HG03457 (cell line): ENCODE measurements around the gene MFAP5.
"Not testable (repeated sequence)": the region's sequence is repeated elsewhere in the genome, so short reads cannot be mapped to it uniquely, and the experiment has no call there.

ENCODE experiments used
- ATAC-seq: cut with Tn5 transposase; IDR thresholded peaks from one replicate; pipeline ENCODE4 v1.9.1; 2021; ENCODE audit warnings: moderate number of reproducible peaks; ENCODE audit not compliant: unreplicated experiment

MFAP5 gene

DNA sequence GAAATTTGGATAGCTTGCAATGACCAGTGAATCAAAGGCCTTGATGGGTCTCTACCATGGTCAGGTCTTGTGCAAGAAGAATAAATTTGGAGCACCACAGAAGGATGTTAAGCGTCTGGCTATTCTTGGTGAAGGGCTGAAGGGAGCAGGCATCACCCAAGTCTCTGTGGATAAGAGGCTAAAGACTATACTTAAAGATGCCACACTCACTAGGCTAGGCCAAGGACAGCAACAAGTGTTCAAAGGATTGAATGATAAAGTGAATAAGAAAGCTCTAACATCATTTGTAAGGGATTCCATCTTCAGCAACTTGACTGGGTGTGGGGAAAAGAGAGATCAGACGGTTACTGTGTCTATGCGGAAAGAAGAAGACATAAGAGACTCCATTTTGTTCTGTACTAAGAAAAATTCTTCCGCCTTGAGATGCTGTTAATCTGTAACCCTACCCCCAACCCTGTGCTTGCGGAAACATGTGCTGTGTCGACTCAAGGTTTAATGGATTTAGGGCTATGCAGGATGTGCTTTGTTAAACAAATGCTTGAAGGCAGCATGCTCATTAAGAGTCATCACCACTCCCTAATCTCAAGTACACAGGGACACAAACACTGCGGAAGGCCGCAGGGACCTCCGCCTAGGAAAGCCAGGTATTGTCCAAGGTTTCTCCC, 27.2 kb downstream of the MFAP5 start:
- not testable (repeated sequence) for ATAC-seq

DNA sequence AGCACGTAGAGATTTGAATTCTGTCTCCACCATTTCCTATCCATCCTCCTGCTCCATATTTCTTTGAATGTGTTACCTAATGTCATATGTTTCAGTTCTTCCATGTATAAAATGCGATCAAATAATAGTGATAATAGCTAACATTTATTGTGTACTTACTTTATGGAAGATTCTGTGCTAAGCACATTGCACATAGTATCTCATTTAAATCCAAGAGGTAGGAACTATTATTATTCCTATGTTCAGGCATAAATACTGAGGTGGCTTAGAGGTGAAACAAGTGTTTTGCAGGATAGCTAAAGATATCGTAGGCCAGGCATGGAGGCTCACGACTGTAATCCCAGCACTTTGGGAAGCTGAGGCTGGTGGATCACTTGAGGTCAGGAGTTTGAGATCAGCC, 32.5 kb downstream of the MFAP5 start:
- no peak for ATAC-seq

DNA sequence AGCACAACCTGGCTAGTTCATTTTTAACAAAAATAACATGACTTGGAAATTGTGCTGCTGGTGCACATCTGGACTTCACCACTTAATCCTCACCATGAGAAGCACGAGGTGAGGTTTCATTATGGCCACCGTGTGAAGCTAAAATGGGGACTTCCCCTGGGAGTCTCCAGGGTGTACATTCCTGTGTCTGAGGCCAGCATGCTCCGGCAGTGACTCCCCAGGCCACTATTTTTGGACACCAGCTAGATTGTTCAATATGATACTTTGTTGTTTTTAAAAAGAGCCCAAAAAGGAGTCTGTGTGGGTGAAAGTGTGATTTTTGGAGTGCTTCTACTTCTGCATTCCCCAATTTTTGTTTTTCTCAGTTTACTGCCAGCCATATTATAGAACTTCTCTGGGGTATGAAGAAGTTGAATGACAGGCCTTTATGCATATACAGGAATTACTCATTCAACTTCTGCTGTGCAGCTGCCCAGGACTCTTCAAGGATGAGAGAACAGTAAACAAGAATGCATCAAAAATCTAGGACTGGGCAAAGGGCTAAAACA, 33.1 kb downstream of the MFAP5 start:
- peak; percentile 95 for ATAC-seq

DNA sequence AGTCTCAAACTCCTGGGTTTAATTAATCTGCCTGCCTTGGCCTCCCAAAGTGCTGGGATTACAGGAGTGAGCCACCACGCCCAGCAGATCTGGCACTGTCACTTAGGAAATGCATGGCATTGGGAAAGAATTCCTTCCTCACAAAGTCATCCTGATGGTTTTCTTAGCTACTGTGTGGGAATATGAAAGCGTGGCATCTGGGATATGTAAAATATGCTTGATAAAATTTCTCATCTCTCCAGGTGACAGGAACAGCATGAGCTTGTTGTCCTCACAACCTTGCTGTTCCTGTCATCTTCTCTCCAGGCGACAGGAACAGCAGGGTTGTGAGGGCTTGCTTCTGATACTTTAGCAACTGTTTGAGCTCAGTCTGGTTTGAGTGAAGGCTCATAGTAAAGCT, 33.9 kb downstream of the MFAP5 start:
- ATAC-seq = no peak

DNA sequence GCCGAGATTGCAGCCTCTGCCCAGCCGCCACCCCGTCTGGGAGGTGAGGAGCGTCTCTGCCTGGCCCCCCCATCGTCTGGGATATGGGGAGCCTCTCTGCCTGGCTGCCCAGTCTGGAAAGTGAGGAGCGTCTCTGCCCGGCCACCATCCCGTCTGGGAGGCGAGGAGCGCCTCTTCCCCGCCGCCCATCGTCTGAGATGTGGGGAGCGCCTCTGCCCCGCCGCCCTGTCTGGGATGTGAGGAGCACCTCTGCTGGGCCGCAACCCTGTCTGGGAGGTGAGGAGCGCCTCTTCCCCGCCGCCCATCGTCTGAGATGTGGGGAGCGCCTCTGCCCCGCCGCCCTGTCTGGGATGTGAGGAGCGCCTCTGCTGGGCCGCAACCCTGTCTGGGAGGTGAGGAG, 37.9 kb downstream of the MFAP5 start:
- ATAC-seq = not testable (repeated sequence)

DNA sequence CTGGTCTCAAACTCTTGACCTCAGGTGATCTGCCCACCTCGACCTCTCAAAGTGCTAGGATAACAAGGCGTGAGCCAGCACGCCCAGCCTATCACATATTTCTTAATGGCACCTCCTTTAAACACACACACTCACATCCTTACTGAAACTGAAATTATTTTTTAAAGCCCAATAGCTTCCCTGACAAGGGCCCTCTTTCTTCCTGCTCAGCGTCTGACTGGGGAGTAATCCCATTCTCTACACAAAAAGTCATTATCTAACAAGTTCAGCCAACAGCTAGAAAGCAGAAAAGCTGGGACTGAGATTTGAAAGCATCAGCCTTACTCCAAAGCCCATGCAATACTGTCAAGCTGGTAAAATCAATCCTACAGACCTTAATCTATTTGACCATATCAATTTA, 40.0 kb downstream of the MFAP5 start:
- ATAC-seq = no peak

DNA sequence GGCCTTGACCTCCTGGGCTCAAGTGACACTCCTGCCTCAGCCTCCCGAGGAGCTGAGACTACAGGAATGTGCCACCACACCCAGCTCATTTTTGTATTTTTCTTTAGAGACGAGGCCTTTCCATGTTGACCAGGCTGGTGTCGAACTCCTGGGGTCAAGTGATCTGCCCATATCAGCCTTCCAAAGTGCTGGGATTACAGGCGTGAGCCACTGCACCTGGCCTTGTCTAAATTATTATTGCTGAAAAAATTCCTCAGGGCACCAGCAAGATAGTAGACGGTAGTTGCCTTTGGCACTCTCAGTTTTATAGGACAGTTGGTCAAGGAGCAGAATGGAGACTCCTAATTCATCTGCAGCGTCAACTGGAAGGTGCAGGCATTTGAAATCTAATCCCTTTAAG, 47.4 kb downstream of the MFAP5 start:
- no peak for ATAC-seq

DNA sequence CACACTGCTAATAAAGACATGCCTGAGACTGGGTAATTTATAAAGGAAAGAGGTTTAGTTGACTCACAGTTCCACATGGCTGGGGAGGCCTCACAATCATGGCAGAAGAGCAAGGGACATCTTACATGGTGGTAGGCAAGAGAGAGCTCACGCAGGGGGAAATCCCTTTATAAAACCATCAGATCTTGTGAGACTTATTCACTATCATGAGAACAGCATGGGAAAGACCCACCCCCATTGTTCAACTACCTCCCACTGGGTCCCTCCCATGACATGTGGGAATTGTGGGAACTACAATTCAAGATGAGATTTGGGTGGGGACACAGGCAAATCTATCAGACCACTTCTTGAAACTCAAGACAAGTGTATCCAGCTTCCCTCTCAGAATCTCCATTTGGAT, 48.7 kb downstream of the MFAP5 start:
- ATAC-seq = not testable (repeated sequence)

DNA sequence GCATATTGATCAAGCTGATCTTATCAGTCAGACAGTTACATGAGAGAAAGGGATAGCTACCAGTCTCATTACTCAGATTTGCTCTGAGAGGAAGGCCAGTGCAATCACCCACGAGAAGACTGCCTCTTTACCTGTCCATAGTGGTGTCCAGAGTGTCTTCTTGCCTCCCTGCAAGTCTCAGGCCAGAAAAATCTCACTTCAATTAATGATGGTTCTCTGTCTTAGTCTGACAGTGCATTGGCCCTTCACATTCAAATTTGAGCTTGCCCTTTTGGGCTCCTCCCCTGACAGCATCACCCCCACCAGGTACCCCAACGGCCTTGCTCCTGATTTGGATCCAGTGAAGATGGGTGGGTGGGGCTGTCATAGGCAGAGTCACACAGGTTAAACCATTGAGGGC, 50.0 kb downstream of the MFAP5 start, which contains the start of gene AICDA:
AICDA (minus strand) TSS at position 231 of the 400 bp plus-strand sequence; CDS start at position 139, 92 bp downstream.
- ATAC-seq = no peak

DNA sequence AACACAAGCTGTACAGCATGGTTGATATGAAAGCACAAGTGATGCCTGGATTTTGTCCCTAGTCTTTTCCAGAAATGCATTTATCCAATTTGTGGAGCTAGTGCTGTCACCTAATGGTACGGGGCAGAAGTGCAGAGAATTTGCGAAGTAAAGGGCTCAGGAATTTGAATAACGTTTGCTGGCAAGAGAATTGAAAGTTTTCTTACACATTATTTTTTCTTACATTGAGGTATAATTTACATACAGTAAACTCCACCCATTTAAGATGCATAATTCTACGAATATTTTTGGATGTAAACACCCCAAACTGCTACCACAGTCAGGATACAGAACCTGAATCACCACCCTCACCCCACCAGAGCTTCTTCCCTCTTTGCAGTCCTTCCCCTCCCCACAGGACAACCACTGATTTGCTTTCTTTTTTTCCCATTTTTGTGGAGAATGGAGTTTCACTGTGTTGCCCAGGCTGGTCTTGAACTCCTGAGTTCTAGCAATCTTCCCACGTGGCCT, 53.5 kb downstream of the MFAP5 start:
- no peak for ATAC-seq

DNA sequence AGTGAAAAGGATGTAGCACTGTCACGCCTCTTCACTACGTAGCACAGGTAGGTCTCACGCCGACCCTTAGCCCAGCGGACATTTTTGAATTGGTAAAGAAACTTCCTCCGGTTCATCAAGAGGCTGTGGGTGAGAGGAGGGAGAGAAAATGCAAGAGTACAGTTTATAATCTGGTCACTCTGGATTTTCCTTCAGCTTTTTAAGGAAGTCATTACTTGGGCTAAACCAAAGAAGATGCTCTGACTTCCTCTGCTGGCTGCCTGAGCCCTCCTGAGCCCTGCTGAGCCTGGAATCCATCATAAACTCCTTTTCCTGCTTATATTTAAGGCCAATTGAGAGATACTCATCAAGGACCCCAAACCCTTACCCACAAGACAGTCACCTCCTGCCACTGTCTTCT, 55.7 kb downstream of the MFAP5 start:
- no peak for ATAC-seq

DNA sequence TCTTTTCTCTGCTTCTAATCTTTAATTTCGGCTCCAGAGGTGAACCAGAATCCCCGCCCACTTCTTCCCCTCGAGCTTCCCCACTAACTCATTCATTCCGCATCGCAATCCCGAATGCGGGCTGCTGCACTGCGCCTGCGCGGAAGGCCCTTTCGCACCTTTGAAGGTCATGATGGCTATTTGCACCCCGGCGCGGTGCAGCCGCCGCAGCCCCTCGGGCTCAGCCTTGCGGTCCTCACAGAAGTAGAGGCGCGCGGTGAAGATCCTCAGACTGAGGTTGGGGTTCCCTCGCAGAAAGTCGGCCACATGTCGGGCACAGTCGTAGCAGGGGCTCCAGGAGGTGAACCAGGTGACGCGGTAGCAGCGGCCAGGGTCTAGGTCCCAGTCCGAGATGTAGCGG, 57.6 kb downstream of the MFAP5 start:
- no peak for ATAC-seq

DNA sequence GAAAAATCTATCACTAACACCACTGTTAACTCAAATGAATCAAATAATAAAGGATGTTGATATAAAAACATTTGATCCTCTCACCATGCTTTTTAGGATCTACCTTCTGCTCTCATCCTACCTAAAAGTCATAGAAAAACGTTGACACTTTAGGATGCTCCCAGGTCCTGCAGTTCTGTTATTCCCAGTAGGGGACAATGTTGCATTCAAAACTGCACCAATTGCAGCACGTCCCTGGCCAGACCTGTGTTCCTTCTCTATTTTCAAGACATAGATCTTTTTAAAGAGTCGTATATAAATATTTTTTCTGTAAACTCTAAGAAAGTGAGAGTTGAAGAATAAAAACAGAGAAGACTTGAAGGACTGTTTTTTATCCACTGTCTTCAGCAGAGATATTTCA, 58.8 kb downstream of the MFAP5 start:
- ATAC-seq = no peak

DNA sequence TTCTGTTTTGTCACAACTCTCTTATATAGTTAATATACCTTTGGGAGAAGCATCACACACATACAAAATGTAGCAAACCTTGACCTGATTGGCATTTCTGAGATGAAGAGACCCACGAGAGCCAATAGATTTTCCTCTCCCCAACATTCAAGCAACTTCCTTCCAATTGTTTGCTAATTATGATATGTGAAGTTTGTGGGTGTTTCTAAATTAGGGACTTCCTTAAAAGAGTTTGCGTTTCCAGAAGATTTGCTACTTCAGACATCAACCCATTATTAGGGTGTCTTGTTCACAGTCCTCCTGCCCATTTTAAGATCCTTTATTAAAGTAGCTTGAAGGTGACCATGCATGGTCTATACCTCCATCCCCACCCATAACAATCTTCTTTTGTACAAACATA, 59.3 kb downstream of the MFAP5 start:
- no peak for ATAC-seq

DNA sequence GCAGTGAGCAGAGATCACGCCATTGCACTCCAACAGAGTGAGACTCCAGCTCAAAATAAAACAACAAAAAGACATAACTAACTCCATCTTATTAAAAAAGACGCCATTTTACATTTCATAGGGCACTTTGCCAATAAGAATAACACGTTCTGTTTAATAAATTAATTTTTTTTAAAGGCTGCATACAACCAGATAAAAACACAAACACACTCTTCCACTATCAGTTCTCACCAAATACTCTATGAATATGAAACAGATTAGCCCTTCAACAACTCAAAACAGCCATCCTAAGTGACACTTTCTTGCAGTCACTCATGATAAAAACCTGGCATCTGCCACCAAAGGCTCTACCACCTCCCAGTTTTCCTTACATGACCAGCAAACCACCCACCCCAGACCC, 66.1 kb downstream of the MFAP5 start:
- no peak for ATAC-seq
